Ishikawa (cell line): ENCODE results near the gene GPR146.

Experiments used
- CEBPB ChIP-seq: IDR thresholded peaks from 2 replicates; pipeline ENCODE4 v1.6.1; 2012
- CREB1 ChIP-seq: IDR thresholded peaks from 2 replicates; pipeline ENCODE4 v1.6.1; 2012; ENCODE audit warnings: low read depth
- EGR1 ChIP-seq: IDR thresholded peaks from 2 replicates; pipeline ENCODE4 v1.6.1; 2012
- EP300 ChIP-seq: IDR thresholded peaks from 2 replicates; pipeline ENCODE4 v1.6.1; 2012; ENCODE audit warnings: borderline replicate concordance
- FOXM1 ChIP-seq: IDR thresholded peaks from 2 replicates; pipeline ENCODE4 v1.6.1; 2012; ENCODE audit warnings: low read depth, borderline replicate concordance
- MAX ChIP-seq: IDR thresholded peaks from 2 replicates; pipeline ENCODE4 v1.6.1; 2012
- NFIC ChIP-seq: IDR thresholded peaks from 2 replicates; pipeline ENCODE4 v1.6.1; 2012
- RAD21 ChIP-seq: IDR thresholded peaks from 2 replicates; pipeline ENCODE4 v1.6.1; 2012; ENCODE audit warnings: low read depth
- REST ChIP-seq: IDR thresholded peaks from 2 replicates; pipeline ENCODE4 v1.6.1; 2012; ENCODE audit warnings: low read depth, mild to moderate bottlenecking
- TAF1 ChIP-seq: IDR thresholded peaks from 2 replicates; pipeline ENCODE4 v1.6.1; 2012; ENCODE audit warnings: low read depth, mild to moderate bottlenecking
- TCF12 ChIP-seq: IDR thresholded peaks from 2 replicates; pipeline ENCODE4 v1.6.1; 2012; ENCODE audit warnings: low read depth
- TEAD4 ChIP-seq: IDR thresholded peaks from 2 replicates; pipeline ENCODE4 v1.6.1; 2012
- USF1 ChIP-seq: IDR thresholded peaks from 2 replicates; pipeline ENCODE4 v1.6.1; 2012
- YY1 ChIP-seq: IDR thresholded peaks from 2 replicates; pipeline ENCODE4 v1.6.1; 2012; ENCODE audit warnings: low read depth
- ZBTB7A ChIP-seq: IDR thresholded peaks from 2 replicates; pipeline ENCODE4 v1.6.1; 2012; ENCODE audit warnings: low read depth

Gene GPR146

GRCh38 chr7:1041551-1042491, 2.5 kb upstream of the GPR146 start:
- TF ChIP-seq USF1 (no peak), CEBPB (no peak), MAX (no peak), RAD21 (no peak), EGR1 (no peak), CREB1 (no peak), TAF1 (no peak)

GRCh38 chr7:1042492-1042833, 1.9 kb upstream of the GPR146 start:
- no peak for TF ChIP-seq YY1
- no peak for TF ChIP-seq RAD21
- no peak for TF ChIP-seq CREB1
- no peak for TF ChIP-seq TCF12
- no peak for TF ChIP-seq NFIC
- no peak for TF ChIP-seq MAX
- no peak for TF ChIP-seq TEAD4
- TF ChIP-seq ZBTB7A, result no peak
- no peak for TF ChIP-seq REST
- TF ChIP-seq EP300, result no peak
- no peak for TF ChIP-seq EGR1

GRCh38 chr7:1043552-1044188, 676 bp upstream of the GPR146 start:
- TF ChIP-seq USF1, result no peak
- TF ChIP-seq EP300, result no peak
- no peak for TF ChIP-seq TCF12
- no peak for TF ChIP-seq RAD21
- no peak for TF ChIP-seq NFIC
- no peak for TF ChIP-seq CREB1
- TF ChIP-seq TAF1, result no peak
- no peak for TF ChIP-seq MAX
- TF ChIP-seq TEAD4, result no peak
- TF ChIP-seq EGR1, result no peak
- no peak for TF ChIP-seq YY1
- no peak for TF ChIP-seq FOXM1
- no peak for TF ChIP-seq CEBPB
- no peak for TF ChIP-seq REST
- TF ChIP-seq ZBTB7A, result no peak

GRCh38 chr7:1045069-1046063, 1.0 kb downstream of the GPR146 start:
- TF ChIP-seq FOXM1 (no peak), TEAD4 (no peak), CREB1 (no peak), CEBPB (no peak), MAX (no peak)
